Measurements from ENCODE around the gene ZNF654. TPM values are rescaled to one million over a fixed set of nuclear protein-coding genes. Genes with fewer than 3 reads are reported as not detected.

ZNF654 gene
- total RNA-seq, 1 donor from 2014 or later: 6.6 TPM

DNA sequence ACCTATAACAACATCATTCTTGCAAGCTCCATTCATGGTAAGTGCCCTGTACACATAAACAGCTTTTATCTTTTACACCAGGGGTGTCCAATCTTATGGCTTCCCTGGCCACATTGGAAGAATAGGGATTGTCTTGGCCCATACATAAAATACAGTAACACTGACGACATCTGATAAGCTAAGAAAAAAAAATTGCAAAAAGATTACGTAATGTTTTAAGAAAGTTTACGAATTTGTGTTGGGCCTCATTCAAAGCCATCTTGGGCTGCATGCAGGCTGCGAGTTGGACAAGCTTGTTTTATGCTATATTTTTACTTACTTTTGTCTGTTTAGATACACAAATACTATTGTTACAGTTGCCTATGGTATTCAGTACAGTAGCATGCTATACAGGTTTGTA, 31.6 kb downstream of the ZNF654 start:
- no peak for DNase-seq (ENCODE audit: low read depth)
- no peaks in the 10 kb centered on the region for H3K27me3 ChIP-seq (ENCODE audit: control insufficient read depth, insufficient read depth, low read length)
- no peak overlapping the region for H3K4me3 ChIP-seq (ENCODE audit: low read depth, low read length)
- no peaks in the 10 kb centered on the region for H3K36me3 ChIP-seq (ENCODE audit: control insufficient read depth, insufficient read depth, low read length)
- TF ChIP-seq CTCF (IDR thresholded peaks at IDR 0.05; ENCODE audit: insufficient read depth, low read length, poor library complexity, severe bottlenecking): no peak

- Histone ChIP-seq H3K4me3 (ENCODE audit: low read depth, low read length) (no peak overlapping the region), H3K27me3 (ENCODE audit: control insufficient read depth, insufficient read depth, low read length) (no peaks in the 10 kb centered on the region), H3K36me3 (ENCODE audit: control insufficient read depth, insufficient read depth, low read length) (no peaks in the 10 kb centered on the region)
- TF ChIP-seq CTCF (IDR thresholded peaks at IDR 0.05; ENCODE audit: insufficient read depth, low read length, poor library complexity, severe bottlenecking): no peak
- no peak for DNase-seq (ENCODE audit: low read depth)
Observed at GRCh38 chr3:88092270-88092669, 33.2 kb downstream of the ZNF654 start.

DNA sequence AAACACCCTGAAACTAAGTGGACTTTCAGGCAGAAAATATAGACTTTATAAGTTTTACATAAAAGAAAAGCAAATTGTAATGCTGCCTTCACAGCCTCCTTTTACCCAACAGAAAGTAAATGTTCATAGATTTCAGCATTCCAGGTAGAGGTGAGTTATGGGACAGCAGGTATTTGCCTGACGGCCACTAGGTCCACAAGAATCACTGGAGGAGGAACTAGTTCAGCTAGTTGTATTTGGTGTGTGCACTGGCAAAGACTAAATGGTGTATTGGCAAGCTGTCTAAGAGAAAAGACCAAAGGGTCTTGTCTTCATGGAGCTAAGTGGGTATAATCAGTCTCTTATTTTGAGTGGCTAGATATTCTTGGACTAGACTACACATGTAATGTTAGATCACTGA, 34.2 kb downstream of the ZNF654 start:
- no peak for DNase-seq (ENCODE audit: low read depth)
- Histone ChIP-seq H3K36me3 (ENCODE audit: control insufficient read depth, insufficient read depth, low read length) (no peaks in the 10 kb centered on the region), H3K4me3 (ENCODE audit: low read depth, low read length) (no peak overlapping the region), H3K27me3 (ENCODE audit: control insufficient read depth, insufficient read depth, low read length) (no peaks in the 10 kb centered on the region)
- TF ChIP-seq CTCF (IDR thresholded peaks at IDR 0.05; ENCODE audit: insufficient read depth, low read length, poor library complexity, severe bottlenecking): no peak

GRCh38 chr3:88101142-88101541, 42.1 kb downstream of the ZNF654 start:
- no peak overlapping the region for H3K4me3 ChIP-seq (ENCODE audit: low read depth, low read length)
- H3K27me3 ChIP-seq (ENCODE audit: control insufficient read depth, insufficient read depth, low read length): no peaks in the 10 kb centered on the region
- no peaks in the 10 kb centered on the region for H3K36me3 ChIP-seq (ENCODE audit: control insufficient read depth, insufficient read depth, low read length)
- DNase-seq (ENCODE audit: low read depth): no peak
- TF ChIP-seq CTCF (IDR thresholded peaks at IDR 0.05; ENCODE audit: insufficient read depth, low read length, poor library complexity, severe bottlenecking): no peak

DNA sequence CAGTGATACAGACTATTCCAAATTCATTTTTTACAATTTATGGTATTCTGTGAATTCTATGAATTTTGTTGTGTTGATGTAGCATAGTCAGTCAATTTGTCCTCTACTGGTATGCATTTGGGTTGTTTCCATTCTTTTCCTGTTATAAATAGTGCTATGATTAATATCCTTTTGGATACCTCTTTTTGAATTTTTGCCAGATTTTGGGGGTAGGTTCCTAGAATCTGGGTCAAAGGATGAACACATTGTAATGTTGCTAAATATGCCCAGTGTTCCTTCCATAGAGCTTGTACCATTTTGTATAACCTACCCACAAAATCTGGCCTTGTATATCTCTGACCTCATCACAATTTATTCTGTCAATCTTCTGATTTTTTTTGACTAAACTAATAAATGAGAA, 46.3 kb downstream of the ZNF654 start:
- no peaks in the 10 kb centered on the region for H3K36me3 ChIP-seq (ENCODE audit: control insufficient read depth, insufficient read depth, low read length)
- TF ChIP-seq CTCF (IDR thresholded peaks at IDR 0.05; ENCODE audit: insufficient read depth, low read length, poor library complexity, severe bottlenecking): no peak
- no peak overlapping the region for H3K4me3 ChIP-seq (ENCODE audit: low read depth, low read length)
- no peaks in the 10 kb centered on the region for H3K27me3 ChIP-seq (ENCODE audit: control insufficient read depth, insufficient read depth, low read length)
- no peak for DNase-seq (ENCODE audit: low read depth)

- DNase-seq (ENCODE audit: low read depth): no peak
- no peaks in the 10 kb centered on the region for H3K27me3 ChIP-seq (ENCODE audit: control insufficient read depth, insufficient read depth, low read length)
- TF ChIP-seq CTCF (IDR thresholded peaks at IDR 0.05; ENCODE audit: insufficient read depth, low read length, poor library complexity, severe bottlenecking): no peak
- no peaks in the 10 kb centered on the region for H3K36me3 ChIP-seq (ENCODE audit: control insufficient read depth, insufficient read depth, low read length)
- H3K4me3 ChIP-seq (ENCODE audit: low read depth, low read length): no peak overlapping the region
Observed at GRCh38 chr3:88112289-88112688, 53.2 kb downstream of the ZNF654 start.

Measured in kidney epithelial cell (primary cell).